Loucy (cell line): Measurements from ENCODE around the gene PREX1.

Experiments used
- EZH2phosphoT487 ChIP-seq: fragments of 200-600 bp; IDR thresholded peaks from 2 replicates; pipeline ENCODE4 v1.6.1; 2018; ENCODE audit warnings: antibody characterized with exemption, mild to moderate bottlenecking, moderate library complexity, borderline replicate concordance
- TF ChIP-seq, protein P1 (sequence below): fragments of 200-600 bp; sonication (generic); conservative IDR thresholded peaks from 2 replicates; pipeline ENCODE4 v1.5.1; 2014; ENCODE audit warnings: mild to moderate bottlenecking, antibody characterized with exemption, low read length

GRCh38 chr20:48777821-48778220 lies 50.0 kb downstream of the PREX1 start:
- TF ChIP-seq, protein P1, sequence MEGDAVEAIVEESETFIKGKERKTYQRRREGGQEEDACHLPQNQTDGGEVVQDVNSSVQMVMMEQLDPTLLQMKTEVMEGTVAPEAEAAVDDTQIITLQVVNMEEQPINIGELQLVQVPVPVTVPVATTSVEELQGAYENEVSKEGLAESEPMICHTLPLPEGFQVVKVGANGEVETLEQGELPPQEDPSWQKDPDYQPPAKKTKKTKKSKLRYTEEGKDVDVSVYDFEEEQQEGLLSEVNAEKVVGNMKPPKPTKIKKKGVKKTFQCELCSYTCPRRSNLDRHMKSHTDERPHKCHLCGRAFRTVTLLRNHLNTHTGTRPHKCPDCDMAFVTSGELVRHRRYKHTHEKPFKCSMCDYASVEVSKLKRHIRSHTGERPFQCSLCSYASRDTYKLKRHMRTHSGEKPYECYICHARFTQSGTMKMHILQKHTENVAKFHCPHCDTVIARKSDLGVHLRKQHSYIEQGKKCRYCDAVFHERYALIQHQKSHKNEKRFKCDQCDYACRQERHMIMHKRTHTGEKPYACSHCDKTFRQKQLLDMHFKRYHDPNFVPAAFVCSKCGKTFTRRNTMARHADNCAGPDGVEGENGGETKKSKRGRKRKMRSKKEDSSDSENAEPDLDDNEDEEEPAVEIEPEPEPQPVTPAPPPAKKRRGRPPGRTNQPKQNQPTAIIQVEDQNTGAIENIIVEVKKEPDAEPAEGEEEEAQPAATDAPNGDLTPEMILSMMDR = no peak
- no peak for TF ChIP-seq EZH2phosphoT487
